ENCODE data around the gene TMEM129. TPM values are rescaled to one million over a fixed set of nuclear protein-coding genes. Genes with fewer than 3 reads are reported as not detected.
"Not testable (repeated sequence)": the region's sequence is repeated elsewhere in the genome, so short reads cannot be mapped to it uniquely, and the experiment has no call there.

Gene TMEM129
- total RNA-seq, 2 donors from 2014 or later = 34.0 to 48.4 TPM

DNA sequence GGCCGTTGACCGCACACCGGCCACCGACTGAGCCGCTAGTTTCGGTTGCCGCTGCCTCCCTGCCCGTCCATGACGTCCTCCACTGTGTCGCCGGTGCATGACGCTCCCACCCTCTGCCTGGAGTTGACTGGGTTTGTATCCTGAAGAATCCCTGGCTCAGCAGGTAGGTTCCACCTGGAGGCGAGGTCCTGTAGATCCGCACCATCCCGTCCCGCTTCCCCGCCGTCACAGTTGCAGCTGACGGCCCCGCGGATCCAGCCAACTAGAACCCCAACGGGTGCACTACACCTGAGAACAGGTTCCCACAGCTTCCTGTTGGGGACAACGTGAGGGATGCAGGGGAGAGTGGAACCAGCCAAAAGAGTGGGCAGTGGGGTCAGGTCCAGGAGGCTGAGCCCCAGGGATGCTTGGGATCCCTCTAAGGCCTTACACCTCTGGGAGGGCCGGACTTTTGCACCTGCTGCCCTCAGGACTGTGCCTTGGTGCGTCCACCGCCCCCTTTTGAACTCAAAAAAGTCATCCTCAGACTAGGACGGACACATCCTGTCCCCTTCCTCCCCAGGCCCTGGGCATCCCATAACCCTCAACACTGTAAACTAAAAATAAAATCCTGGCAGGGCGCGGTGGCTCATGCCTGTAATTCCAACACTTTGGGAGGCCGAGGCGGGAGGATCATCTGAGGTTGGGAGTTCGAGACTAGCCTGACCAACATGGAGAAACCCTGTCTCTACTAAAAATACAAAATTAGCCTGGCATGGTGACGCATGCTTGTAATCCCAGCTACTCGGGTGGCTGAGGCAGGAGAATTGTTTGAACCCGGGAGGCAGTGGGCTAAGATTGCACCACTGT is 7.9 kb downstream of the TMEM129 start:
- peak in 1 of 2 donors; percentile 0 for ATAC-seq
- intact Hi-C loops (cut with DNase I) = no loop called here
- no peak for DNase-seq

- ATAC-seq (peak; percentile 95), DNase-seq (peak; percentile 97)
- intact Hi-C loops (cut with DNase I) = no loop called here
Measured at GRCh38 chr4:1712216-1713002, 8.7 kb downstream of the TMEM129 start, which contains the start of gene SLBP. SLBP (minus strand) TSS chr4:1712319; CDS start chr4:1712188, 131 bp downstream.

- DNase-seq = peak; percentile 63
Measured at GRCh38 chr4:1711571-1712215, 9.4 kb downstream of the TMEM129 start.

GRCh38 chr4:1711055-1711570 is 10.0 kb downstream of the TMEM129 start:
- no peak for DNase-seq
- intact Hi-C loops (cut with DNase I) = no loop called here
- ATAC-seq = no peak

More at GRCh38 chr4:1711571-1712215, 9.4 kb downstream of the TMEM129 start:
- intact Hi-C loops (cut with DNase I) = no loop called here
- ATAC-seq = peak; percentile 34 to 49

DNA sequence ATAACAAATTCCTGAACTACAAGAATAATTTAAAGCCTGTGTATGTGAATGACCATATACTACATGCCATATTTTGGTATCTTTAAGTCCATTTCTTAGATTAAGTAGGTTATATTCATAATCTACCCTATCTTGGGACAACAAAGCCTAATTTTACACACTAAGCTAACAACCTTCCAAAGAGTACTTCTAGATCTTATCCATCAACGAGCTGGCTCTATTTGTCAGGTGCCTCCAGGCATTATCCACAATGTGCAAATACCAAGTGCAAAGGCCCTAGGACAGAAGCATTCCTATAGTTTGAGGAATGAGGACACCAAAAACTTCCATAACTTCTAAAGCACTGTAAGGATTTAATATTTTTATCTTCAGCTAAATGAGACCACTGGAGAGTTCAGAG is 12.5 kb downstream of the TMEM129 start:
- no peak for ATAC-seq
- intact Hi-C loops (cut with DNase I) = no loop called here
- DNase-seq = no peak

GRCh38 chr4:1706358-1706757 is 14.8 kb downstream of the TMEM129 start:
- intact Hi-C loops (cut with DNase I) = no loop called here
- ATAC-seq = no peak
- no peak for DNase-seq

GRCh38 chr4:1705732-1706131 is 15.4 kb downstream of the TMEM129 start:
- DNase-seq (no peak), ATAC-seq (no peak)
- intact Hi-C loops (cut with DNase I) = no loop called here

DNA sequence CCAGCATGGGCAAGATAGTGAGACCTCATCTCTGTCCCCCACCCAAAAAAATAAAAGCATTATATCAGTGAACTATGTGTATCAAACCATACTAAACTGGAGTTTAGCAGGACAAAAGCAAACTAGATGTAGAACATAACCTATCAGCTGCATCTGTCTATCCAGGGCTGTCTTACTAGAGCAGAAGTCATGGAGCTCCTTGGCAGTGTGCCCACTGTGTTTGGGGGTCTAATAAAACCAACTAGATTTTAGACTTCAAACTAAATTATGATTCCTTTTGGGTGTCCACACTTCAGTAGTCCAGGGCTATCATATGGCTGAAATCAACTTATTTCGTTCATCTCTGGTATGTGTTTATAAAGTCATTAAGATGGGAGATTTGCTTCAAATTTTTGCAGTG is 17.3 kb downstream of the TMEM129 start:
- intact Hi-C loops (cut with DNase I) = no loop called here
- ATAC-seq (no peak), DNase-seq (no peak)

GRCh38 chr4:1701671-1702070 is 19.5 kb downstream of the TMEM129 start:
- intact Hi-C loops (cut with DNase I); DNase-seq; ATAC-seq: not testable (repeated sequence)

DNA sequence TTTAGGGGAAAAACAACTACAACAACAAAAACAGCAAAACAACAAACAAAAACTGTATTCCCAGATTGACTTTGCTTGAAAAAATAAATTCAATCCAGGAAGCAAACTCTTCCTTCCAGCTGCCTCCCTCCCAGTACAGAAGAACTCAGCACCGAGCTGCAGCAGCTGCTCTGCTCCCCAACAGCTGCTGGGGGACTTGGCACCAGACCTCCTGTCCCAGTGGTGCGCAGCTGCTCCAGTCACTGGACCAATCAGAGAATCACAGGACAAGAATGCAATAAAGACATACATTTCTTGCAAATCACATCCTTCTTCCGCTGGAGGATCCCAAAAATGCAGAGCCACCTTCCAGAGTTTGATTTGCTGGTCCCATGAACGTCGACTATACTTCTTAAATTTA is 25.2 kb downstream of the TMEM129 start:
- ATAC-seq = no peak
- DNase-seq = no peak
- intact Hi-C loops (cut with DNase I) = no loop called here

- ATAC-seq (peak; percentile 86 to 88), DNase-seq (peak; percentile 68)
- intact Hi-C loops (cut with DNase I) = loop anchor here (1.0 to 5.0 kb wide), 2 partner anchors 34 to 36 kb away; no protein-coding TSS in a partner anchor
Measured at GRCh38 chr4:1693131-1693896, 27.8 kb downstream of the TMEM129 start.

DNA sequence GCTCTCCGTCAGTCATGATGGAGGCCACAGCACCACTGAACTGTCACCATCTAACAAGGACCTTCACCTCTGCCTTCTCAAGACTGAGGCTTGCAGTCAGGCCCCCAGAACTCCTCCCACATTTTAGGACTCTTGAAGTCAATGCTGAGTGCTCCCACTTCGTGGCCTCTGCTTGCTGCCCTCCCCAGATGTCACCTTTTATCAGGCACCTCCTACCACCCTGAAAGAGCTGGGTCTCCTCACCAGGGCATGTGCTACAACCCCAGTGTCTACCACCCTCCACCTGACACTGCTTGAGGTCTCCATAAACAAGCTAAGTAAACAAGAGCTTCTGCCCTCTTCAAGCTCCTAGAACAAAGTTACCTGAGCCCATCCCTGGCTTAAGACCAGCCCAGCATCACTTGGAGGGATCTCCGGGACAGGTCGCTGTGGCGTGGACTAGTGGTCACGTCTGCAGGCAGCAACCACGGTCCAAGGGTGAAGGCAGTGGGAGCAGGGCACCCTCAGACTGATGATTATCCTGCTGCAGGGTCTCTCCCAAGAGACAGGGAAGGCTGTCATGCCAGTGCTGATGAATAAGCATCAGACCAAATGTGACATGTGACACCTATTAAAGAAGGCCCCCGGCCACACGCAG is 29.3 kb downstream of the TMEM129 start:
- ATAC-seq = no peak
- DNase-seq = no peak
- intact Hi-C loops (cut with DNase I) = loop anchor here in 1 of 2 donors (5.0 kb wide), 1 partner anchor 35 kb away; no protein-coding TSS in a partner anchor

GRCh38 chr4:1690698-1691097 is 30.4 kb downstream of the TMEM129 start:
- intact Hi-C loops (cut with DNase I) = loop anchor here in 1 of 2 donors (5.0 kb wide), 1 partner anchor 37 kb away; no protein-coding TSS in a partner anchor
- ATAC-seq (no peak), DNase-seq (no peak)

- intact Hi-C loops (cut with DNase I) = no loop called here
- no peak for ATAC-seq
- no peak for DNase-seq
Measured at GRCh38 chr4:1686440-1687036, 34.6 kb downstream of the TMEM129 start.

GRCh38 chr4:1685235-1686150 is 35.6 kb downstream of the TMEM129 start:
- ATAC-seq = no peak
- DNase-seq = no peak
- intact Hi-C loops (cut with DNase I) = no loop called here

DNA sequence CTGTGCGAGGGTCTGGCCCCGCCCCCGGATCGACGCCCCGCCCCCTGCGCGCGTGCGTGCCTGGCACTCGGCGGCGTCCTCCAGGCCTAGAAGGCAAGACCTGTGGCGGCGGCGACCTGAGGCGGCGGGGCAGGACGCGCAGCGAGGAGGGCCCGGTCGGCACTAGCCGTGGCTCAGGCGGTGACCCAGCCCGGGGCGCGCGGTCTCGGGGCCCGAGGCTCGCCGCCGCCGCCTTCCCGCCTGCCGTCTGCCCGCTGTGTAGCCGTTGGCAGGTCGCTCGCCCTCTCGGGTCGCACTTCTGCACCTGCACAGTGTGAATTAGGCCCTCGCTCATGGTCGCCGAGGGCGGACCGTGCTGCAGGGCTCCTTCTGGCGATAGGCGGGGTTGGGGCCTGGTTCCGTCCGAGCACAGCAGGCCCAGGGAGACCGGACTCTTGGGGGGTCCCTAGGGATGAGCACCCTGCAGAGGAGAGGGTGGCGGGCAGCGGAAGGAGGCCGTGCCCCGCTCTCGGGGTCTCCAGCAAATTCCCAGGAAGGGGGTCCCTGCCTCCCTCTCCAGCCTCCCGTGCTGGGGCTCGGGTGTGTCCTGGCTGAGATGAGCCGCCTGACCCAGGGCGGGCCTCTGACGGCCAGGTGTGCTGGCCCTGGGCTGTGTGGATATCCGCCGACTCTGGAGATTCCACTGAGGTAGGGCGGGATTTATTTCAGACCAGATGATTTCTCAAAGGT is 36.5 kb downstream of the TMEM129 start:
- intact Hi-C loops (cut with DNase I) = no loop called here
- DNase-seq (no peak), ATAC-seq (peak; percentile 6)

Measured in left cardiac atrium (tissue), 4 donors.